Inflammatory macrophage treated with lipopolysaccharide for 4 hours (primary cell): Measurements from ENCODE around the gene GASK1A.
A peak's percentile ranks its signal among the peaks of the same experiment; 100 is the strongest.
"Not testable (repeated sequence)": the region's sequence is repeated elsewhere in the genome, so short reads cannot be mapped to it uniquely, and the experiment has no call there.

Experiments
- DNase-seq: peaks from one replicate; pipeline ENCODE4 v3.0.0-alpha.2; 2020

GASK1A gene

GRCh38 chr3:43063114-43063513 is 84.0 kb downstream of the GASK1A start:
- no peak for DNase-seq

GRCh38 chr3:43070670-43071069 is 91.6 kb downstream of the GASK1A start:
- not testable (repeated sequence) for DNase-seq

- peak; percentile 2 for DNase-seq
Measured at GRCh38 chr3:43071313-43071893, 92.3 kb downstream of the GASK1A start.

GRCh38 chr3:43072361-43072760 is 93.2 kb downstream of the GASK1A start:
- no peak for DNase-seq

- DNase-seq, result no peak
Measured at GRCh38 chr3:43073116-43073835, 94.2 kb downstream of the GASK1A start.

GRCh38 chr3:43073836-43074220 is 94.7 kb downstream of the GASK1A start:
- DNase-seq, result no peak

GRCh38 chr3:43074482-43074881 is 95.4 kb downstream of the GASK1A start:
- no peak for DNase-seq

- DNase-seq, result no peak
Measured at GRCh38 chr3:43074901-43075689, 96.0 kb downstream of the GASK1A start.

- no peak for DNase-seq
Measured at GRCh38 chr3:43075904-43076661, 97.0 kb downstream of the GASK1A start.

GRCh38 chr3:43076857-43077256 is 97.7 kb downstream of the GASK1A start:
- no peak for DNase-seq

- DNase-seq, result no peak
Measured at GRCh38 chr3:43077261-43077660, 98.2 kb downstream of the GASK1A start.

GRCh38 chr3:43077707-43078106 is 98.6 kb downstream of the GASK1A start:
- DNase-seq, result no peak

- DNase-seq, result no peak
Measured at GRCh38 chr3:43079536-43080332, 100.6 kb downstream of the GASK1A start.

- DNase-seq, result no peak
Measured at GRCh38 chr3:43080726-43081568, 101.8 kb downstream of the GASK1A start.

GRCh38 chr3:43081796-43082195 is 102.7 kb downstream of the GASK1A start:
- DNase-seq, result no peak

GRCh38 chr3:43082457-43082856 is 103.3 kb downstream of the GASK1A start:
- DNase-seq, result no peak

- no peak for DNase-seq
Measured at GRCh38 chr3:43086460-43087165, 107.5 kb downstream of the GASK1A start.

- no peak for DNase-seq
Measured at GRCh38 chr3:43087249-43087776, 108.2 kb downstream of the GASK1A start.

- no peak for DNase-seq
Measured at GRCh38 chr3:43089081-43089480, 110.0 kb downstream of the GASK1A start.

GRCh38 chr3:43090238-43090637 is 111.1 kb downstream of the GASK1A start:
- DNase-seq, result no peak
